HPDE6-E6E7 (cell line): ENCODE measurements around the gene GOLGA1.

Experiments used
- DNase-seq: peaks from one replicate; pipeline ENCODE4 v3.0.0; 2011; ENCODE audit warnings: missing footprints; ENCODE audit errors: extremely low spot score

Gene GOLGA1

DNA sequence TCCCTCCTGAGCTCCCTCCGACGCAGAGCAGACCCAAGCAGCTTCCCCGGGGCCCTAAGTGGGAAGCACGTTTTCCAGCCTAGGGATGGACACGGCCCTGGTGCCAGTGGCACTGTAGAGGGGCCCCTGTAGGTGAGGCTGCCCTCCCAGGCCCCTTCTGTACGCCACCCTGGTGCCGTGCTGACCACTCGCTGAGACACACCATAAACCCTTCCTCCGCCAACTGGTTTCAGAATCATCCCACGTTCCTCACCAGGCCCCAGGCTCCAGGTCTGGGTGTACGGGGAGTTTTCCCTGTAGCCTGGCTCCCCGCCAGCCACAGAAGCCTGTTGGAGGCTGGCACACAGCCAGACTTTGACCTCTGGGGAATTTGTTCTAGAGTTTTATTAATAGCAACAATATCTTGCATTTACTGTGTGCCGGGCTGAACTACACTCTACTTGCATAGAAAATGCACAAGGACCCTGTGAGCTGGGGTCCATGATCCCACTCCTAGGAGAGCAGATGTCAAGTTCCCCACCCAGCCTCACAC lies 105.8 kb downstream of the GOLGA1 start:
- no peak for DNase-seq

DNA sequence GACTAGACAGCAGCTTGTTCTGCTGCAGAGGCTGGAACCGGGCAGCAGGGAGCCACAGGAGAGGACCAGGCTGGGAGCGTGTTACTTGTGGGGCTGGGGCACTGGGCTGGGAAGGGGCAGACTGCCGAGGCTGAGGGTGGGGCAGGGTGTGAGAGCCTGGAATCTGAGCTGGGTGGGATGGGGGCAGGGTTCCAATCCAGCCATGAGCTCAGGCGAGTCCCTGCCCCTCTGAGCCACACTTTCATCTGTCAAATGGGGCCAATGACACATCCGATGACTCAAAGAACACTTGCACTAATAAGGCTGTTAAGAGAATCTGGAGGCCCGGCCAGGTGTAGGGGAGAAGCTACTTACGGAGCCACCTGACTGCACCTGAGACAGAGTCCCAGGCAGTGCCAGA lies 106.3 kb downstream of the GOLGA1 start:
- peak; percentile 78 for DNase-seq

DNA sequence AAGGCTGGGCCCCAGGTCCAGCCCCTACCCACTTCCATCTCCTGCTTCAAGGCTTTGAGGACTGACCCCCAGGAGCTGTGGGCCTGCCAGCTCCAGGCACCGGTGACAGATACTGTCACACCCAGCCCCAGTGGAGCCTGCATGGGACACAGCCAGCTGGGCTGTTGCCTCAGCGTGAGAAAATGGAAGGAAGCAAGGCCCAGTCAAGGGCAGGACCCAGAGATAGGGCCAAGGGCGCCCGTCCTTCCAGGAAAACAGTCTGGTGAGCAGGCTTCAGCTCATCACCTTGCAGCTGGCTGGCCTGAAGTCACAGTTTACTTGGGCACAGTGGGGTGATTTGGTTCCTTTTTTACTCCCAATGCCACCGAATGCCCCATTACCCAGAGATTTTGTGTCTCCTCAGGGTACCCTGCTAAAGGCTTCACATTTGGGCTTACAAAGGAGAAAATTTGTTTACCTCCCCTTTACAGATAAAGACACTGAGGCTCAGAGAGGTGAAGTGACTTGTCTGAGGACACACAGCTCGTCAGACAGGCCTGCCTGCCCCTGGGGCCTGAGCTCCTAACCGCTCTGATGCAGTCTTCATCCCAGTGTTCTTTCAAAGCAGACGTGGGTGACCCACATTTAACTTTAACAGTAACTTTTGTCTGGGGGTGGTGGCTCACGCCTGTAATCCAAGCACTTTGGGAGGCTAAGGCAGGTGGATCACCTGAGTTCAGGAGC lies 109.1 kb downstream of the GOLGA1 start:
- DNase-seq = no peak

DNA sequence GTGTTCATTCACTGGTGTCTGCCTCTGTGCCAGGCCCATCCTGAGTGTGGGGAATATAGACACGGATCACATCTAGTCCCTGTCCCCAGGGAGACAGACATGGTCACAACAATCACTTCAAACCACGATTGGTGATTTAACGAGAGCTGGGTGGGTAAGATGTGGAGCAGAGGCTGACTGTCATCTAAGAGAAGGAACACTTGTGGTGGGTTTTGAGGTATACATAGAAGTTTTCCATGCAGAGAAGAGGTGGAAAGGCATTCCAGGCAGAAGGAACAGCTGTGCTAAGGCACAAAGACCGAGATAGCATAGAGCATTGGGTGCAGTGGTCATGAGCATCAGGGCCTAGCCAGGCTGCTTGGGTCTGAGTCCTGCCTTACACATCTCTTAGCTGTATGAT lies 110.3 kb downstream of the GOLGA1 start:
- no peak for DNase-seq

DNA sequence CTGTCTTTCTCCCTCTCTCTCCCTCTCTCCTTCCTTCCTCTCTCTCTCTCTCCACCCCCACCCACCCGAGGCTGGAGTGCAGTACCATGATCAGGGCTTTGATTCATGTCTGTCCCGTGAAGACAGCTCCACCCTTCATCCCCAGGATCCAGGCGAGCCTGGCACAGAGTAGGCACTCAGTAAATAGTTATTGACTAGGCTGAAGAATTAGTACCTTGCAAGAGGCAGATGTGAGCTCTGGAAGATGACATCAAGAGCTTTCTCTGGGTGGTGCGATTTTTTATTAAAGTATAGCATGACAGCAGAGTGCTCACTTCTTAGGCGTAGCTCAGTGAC lies 111.6 kb downstream of the GOLGA1 start:
- no peak for DNase-seq

DNA sequence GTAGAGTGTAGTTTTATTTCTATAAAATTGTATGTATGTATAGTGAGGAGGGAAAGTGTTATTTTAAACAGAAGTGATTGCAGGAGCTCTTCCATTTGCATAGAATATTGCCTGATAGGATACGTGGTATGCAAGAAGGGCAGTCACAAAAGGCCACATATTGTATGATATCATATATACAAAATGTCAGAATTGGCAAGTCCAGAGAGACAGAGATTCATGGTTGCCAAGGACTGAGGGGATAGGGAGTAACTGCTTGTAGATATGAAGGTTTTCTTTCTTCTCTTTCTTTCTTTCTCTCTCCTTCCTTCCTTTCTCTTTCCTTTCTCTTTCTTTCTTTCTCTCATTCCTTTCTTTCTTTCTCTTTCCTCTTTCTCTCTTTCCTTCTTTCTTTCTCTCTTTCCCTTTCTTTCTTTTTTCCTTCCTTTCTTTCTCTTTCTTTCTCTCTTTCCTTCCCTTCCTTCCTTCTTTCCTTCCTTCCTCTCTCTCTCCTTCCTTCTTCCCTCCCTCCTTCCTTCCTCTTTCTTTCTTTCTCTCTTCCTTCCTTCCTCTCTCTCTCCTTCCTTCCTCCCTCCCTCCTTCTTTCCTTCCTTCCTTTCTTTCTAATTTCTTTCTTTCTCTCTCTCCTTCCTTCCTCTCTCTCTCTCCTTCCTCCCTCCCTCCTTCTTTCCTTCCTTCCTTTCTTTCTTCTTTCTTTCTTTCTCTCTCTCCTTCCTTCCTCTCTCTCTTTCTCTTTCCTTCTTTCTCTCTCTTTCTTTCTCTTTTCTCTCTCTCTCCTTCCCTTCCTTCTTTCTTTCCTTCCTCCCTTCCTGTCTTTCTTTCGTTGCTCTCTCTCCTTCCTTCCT lies 112.2 kb downstream of the GOLGA1 start:
- no peak for DNase-seq
